A549 (cell line): ENCODE data around the gene MAGEF1.

Experiments
- HEYL ChIP-seq: fragments of 250-450 bp; sonication (Bioruptor Pico); IDR thresholded peaks from 2 replicates; pipeline ENCODE4 v1.8.0; 2021; ENCODE audit warnings: mild to moderate bottlenecking, moderate library complexity
- PBX3 ChIP-seq: IDR thresholded peaks from 2 replicates; pipeline ENCODE4 v1.6.1; 2012
- POLR2A ChIP-seq: IDR thresholded peaks from 2 replicates; pipeline ENCODE4 v1.6.1; 2012; ENCODE audit warnings: mild to moderate bottlenecking, low read length
- RARB ChIP-seq: fragments of 250-450 bp; sonication (Bioruptor Pico); IDR thresholded peaks from 2 replicates; pipeline ENCODE4 v1.8.0; 2021; ENCODE audit warnings: mild to moderate bottlenecking, moderate library complexity
- RCOR1 ChIP-seq: fragments of 150-350 bp; IDR thresholded peaks from 2 replicates; pipeline ENCODE4 v1.6.1; 2014; ENCODE audit warnings: antibody characterized with exemption, low read length, low read depth
- SREBF2 ChIP-seq: fragments of 450-650 bp; IDR thresholded peaks from 2 replicates; pipeline ENCODE4 v1.6.1; 2014; ENCODE audit warnings: mild to moderate bottlenecking, moderate library complexity
- USF2 ChIP-seq: fragments of 450-650 bp; IDR thresholded peaks from 2 replicates; pipeline ENCODE4 v1.6.1; 2014; ENCODE audit warnings: antibody characterized with exemption
- TF ChIP-seq, protein P1 (sequence below): fragments of >200 bp; sonication (Bioruptor Twin); formaldehyde crosslinking; IDR thresholded peaks from 3 replicates; pipeline ENCODE4 v1.5.1; 2016
- TF ChIP-seq, protein P2 (sequence below): IDR thresholded peaks from 2 replicates; pipeline ENCODE4 v1.6.1; 2012

DNA sequence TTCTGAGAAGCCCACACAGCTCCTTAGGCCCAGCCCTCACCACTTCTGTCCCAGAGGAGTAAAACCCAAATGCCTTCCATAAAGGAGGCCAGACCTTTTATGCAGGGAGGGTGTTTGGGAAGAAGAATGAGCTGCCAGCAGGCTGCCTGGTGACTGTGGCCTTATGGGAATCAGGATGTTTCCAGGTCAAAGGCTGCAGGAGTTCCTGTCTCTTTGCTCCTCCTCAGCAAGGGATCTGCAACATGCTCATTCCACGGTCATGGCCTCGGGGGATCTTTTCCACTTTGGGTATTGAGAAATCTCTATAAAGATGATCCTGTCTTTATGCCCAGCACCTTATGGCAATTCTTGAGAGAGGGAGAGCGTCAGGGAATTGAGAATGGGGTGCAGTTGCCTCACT is 25.2 kb upstream of the MAGEF1 start:
- no peak for TF ChIP-seq RCOR1
- no peak for TF ChIP-seq RARB
- TF ChIP-seq, protein P1, sequence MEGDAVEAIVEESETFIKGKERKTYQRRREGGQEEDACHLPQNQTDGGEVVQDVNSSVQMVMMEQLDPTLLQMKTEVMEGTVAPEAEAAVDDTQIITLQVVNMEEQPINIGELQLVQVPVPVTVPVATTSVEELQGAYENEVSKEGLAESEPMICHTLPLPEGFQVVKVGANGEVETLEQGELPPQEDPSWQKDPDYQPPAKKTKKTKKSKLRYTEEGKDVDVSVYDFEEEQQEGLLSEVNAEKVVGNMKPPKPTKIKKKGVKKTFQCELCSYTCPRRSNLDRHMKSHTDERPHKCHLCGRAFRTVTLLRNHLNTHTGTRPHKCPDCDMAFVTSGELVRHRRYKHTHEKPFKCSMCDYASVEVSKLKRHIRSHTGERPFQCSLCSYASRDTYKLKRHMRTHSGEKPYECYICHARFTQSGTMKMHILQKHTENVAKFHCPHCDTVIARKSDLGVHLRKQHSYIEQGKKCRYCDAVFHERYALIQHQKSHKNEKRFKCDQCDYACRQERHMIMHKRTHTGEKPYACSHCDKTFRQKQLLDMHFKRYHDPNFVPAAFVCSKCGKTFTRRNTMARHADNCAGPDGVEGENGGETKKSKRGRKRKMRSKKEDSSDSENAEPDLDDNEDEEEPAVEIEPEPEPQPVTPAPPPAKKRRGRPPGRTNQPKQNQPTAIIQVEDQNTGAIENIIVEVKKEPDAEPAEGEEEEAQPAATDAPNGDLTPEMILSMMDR = no peak
- TF ChIP-seq HEYL (CRISPR knock-in tag) = no peak
- TF ChIP-seq USF2 = no peak
- TF ChIP-seq, protein P2, sequence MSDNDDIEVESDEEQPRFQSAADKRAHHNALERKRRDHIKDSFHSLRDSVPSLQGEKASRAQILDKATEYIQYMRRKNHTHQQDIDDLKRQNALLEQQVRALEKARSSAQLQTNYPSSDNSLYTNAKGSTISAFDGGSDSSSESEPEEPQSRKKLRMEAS = no peak
- TF ChIP-seq PBX3 = no peak
- no peak for TF ChIP-seq POLR2A
- no peak for TF ChIP-seq SREBF2
